ENCODE measurements around the gene SLC5A11.
"Not testable (repeated sequence)": the region's sequence is repeated elsewhere in the genome, so short reads cannot be mapped to it uniquely, and the experiment has no call there.

SLC5A11 gene

GRCh38 chr16:24883714-24884151, 38.0 kb downstream of the SLC5A11 start:
- no peaks in the 10 kb centered on the region for H3K9me3 ChIP-seq (ENCODE audit: control insufficient read depth in 1 of 2, low read length in 2 of 2)
- H3K4me3 ChIP-seq (ENCODE audit: low read depth in 1 of 2, low read length in 2 of 2), result no peak overlapping the region
- H3K27ac ChIP-seq (ENCODE audit: low read depth, low read length), result no peak overlapping the region
- no peaks in the 10 kb centered on the region for H3K4me1 ChIP-seq (ENCODE audit: control insufficient read depth in 1 of 2, insufficient read depth in 2 of 2, low read length in 2 of 2)
- H3K27me3 ChIP-seq (ENCODE audit: control insufficient read depth in 1 of 2, insufficient read depth in 2 of 2, low read length in 2 of 2), result no peaks in the 10 kb centered on the region
- no peaks in the 10 kb centered on the region for H3K36me3 ChIP-seq (ENCODE audit: control insufficient read depth in 1 of 2, insufficient read depth in 2 of 2, low read length in 2 of 2)
- no peak overlapping the region for H3K9ac ChIP-seq (ENCODE audit: low read depth in 1 of 2, low read length in 2 of 2)

- H3K36me3 ChIP-seq (ENCODE audit: control insufficient read depth in 1 of 2, insufficient read depth in 2 of 2, low read length in 2 of 2), result no peaks in the 10 kb centered on the region
- no peak overlapping the region for H3K9ac ChIP-seq (ENCODE audit: low read depth in 1 of 2, low read length in 2 of 2)
- H3K4me3 ChIP-seq (ENCODE audit: low read depth in 1 of 2, low read length in 2 of 2), result no peak overlapping the region
- H3K27ac ChIP-seq (ENCODE audit: low read depth, low read length), result no peak overlapping the region
- no peaks in the 10 kb centered on the region for H3K9me3 ChIP-seq (ENCODE audit: control insufficient read depth in 1 of 2, low read length in 2 of 2)
- H3K27me3 ChIP-seq (ENCODE audit: control insufficient read depth in 1 of 2, insufficient read depth in 2 of 2, low read length in 2 of 2), result no peaks in the 10 kb centered on the region
- no peaks in the 10 kb centered on the region for H3K4me1 ChIP-seq (ENCODE audit: control insufficient read depth in 1 of 2, insufficient read depth in 2 of 2, low read length in 2 of 2)
Measured at GRCh38 chr16:24887472-24887871, 41.7 kb downstream of the SLC5A11 start.

DNA sequence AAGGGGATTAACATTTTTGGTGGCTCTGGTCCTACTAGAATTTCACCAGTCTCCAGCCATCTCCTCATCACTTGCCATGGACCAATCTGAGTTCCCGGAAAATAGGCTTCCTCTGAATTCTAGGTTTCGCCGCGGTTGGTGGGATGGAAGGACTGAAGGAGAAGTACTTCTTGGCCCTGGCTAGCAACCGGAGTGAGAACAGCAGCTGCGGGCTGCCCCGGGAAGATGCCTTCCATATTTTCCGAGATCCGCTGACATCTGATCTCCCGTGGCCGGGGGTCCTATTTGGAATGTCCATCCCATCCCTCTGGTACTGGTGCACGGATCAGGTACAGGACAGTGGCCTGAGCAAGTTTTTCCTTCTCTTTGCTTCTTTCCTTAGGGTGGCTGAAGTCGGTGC, 45.0 kb downstream of the SLC5A11 start:
- H3K9me3 ChIP-seq (ENCODE audit: control insufficient read depth in 1 of 2, low read length in 2 of 2), result no peaks in the 10 kb centered on the region
- no peak overlapping the region for H3K9ac ChIP-seq (ENCODE audit: low read depth in 1 of 2, low read length in 2 of 2)
- H3K27me3 ChIP-seq (ENCODE audit: control insufficient read depth in 1 of 2, insufficient read depth in 2 of 2, low read length in 2 of 2), result no peaks in the 10 kb centered on the region
- H3K4me1 ChIP-seq (ENCODE audit: control insufficient read depth in 1 of 2, insufficient read depth in 2 of 2, low read length in 2 of 2), result no peaks in the 10 kb centered on the region
- no peak overlapping the region for H3K4me3 ChIP-seq (ENCODE audit: low read depth in 1 of 2, low read length in 2 of 2)
- H3K36me3 ChIP-seq (ENCODE audit: control insufficient read depth in 1 of 2, insufficient read depth in 2 of 2, low read length in 2 of 2), result no peaks in the 10 kb centered on the region
- no peak overlapping the region for H3K27ac ChIP-seq (ENCODE audit: low read depth, low read length)

- no peaks in the 10 kb centered on the region for H3K4me1 ChIP-seq (ENCODE audit: control insufficient read depth in 1 of 2, insufficient read depth in 2 of 2, low read length in 2 of 2)
Measured at GRCh38 chr16:24896439-24896838, 50.7 kb downstream of the SLC5A11 start.

GRCh38 chr16:24897522-24897921, 51.8 kb downstream of the SLC5A11 start:
- H3K36me3 ChIP-seq (ENCODE audit: control insufficient read depth in 1 of 2, insufficient read depth in 2 of 2, low read length in 2 of 2); H3K4me1 ChIP-seq (ENCODE audit: control insufficient read depth in 1 of 2, insufficient read depth in 2 of 2, low read length in 2 of 2); H3K9me3 ChIP-seq (ENCODE audit: control insufficient read depth in 1 of 2, low read length in 2 of 2); H3K27ac ChIP-seq (ENCODE audit: low read depth, low read length); H3K4me3 ChIP-seq (ENCODE audit: low read depth in 1 of 2, low read length in 2 of 2); H3K9ac ChIP-seq (ENCODE audit: low read depth in 1 of 2, low read length in 2 of 2); H3K27me3 ChIP-seq (ENCODE audit: control insufficient read depth in 1 of 2, insufficient read depth in 2 of 2, low read length in 2 of 2): not testable (repeated sequence)

More at GRCh38 chr16:24896439-24896838, 50.7 kb downstream of the SLC5A11 start:
- Histone ChIP-seq H3K9me3 (ENCODE audit: control insufficient read depth in 1 of 2, low read length in 2 of 2) (no peaks in the 10 kb centered on the region), H3K36me3 (ENCODE audit: control insufficient read depth in 1 of 2, insufficient read depth in 2 of 2, low read length in 2 of 2) (no peaks in the 10 kb centered on the region), H3K27ac (ENCODE audit: low read depth, low read length) (no peak overlapping the region), H3K27me3 (ENCODE audit: control insufficient read depth in 1 of 2, insufficient read depth in 2 of 2, low read length in 2 of 2) (no peaks in the 10 kb centered on the region), H3K9ac (ENCODE audit: low read depth in 1 of 2, low read length in 2 of 2) (no peak overlapping the region), H3K4me3 (ENCODE audit: low read depth in 1 of 2, low read length in 2 of 2) (no peak overlapping the region)

GRCh38 chr16:24900230-24900629, 54.5 kb downstream of the SLC5A11 start:
- Histone ChIP-seq H3K36me3 (ENCODE audit: control insufficient read depth in 1 of 2, insufficient read depth in 2 of 2, low read length in 2 of 2) (no peaks in the 10 kb centered on the region), H3K4me1 (ENCODE audit: control insufficient read depth in 1 of 2, insufficient read depth in 2 of 2, low read length in 2 of 2) (no peaks in the 10 kb centered on the region), H3K4me3 (ENCODE audit: low read depth in 1 of 2, low read length in 2 of 2) (no peak overlapping the region), H3K9ac (ENCODE audit: low read depth in 1 of 2, low read length in 2 of 2) (no peak overlapping the region), H3K27ac (ENCODE audit: low read depth, low read length) (no peak overlapping the region), H3K9me3 (ENCODE audit: control insufficient read depth in 1 of 2, low read length in 2 of 2) (no peaks in the 10 kb centered on the region), H3K27me3 (ENCODE audit: control insufficient read depth in 1 of 2, insufficient read depth in 2 of 2, low read length in 2 of 2) (no peaks in the 10 kb centered on the region)

- Histone ChIP-seq H3K27me3 (ENCODE audit: control insufficient read depth in 1 of 2, insufficient read depth in 2 of 2, low read length in 2 of 2) (no peaks in the 10 kb centered on the region), H3K9ac (ENCODE audit: low read depth in 1 of 2, low read length in 2 of 2) (no peak overlapping the region), H3K9me3 (ENCODE audit: control insufficient read depth in 1 of 2, low read length in 2 of 2) (no peaks in the 10 kb centered on the region), H3K36me3 (ENCODE audit: control insufficient read depth in 1 of 2, insufficient read depth in 2 of 2, low read length in 2 of 2) (no peaks in the 10 kb centered on the region), H3K4me3 (ENCODE audit: low read depth in 1 of 2, low read length in 2 of 2) (no peak overlapping the region), H3K4me1 (ENCODE audit: control insufficient read depth in 1 of 2, insufficient read depth in 2 of 2, low read length in 2 of 2) (no peaks in the 10 kb centered on the region), H3K27ac (ENCODE audit: low read depth, low read length) (no peak overlapping the region)
Measured at GRCh38 chr16:24906199-24906808, 60.5 kb downstream of the SLC5A11 start.

DNA sequence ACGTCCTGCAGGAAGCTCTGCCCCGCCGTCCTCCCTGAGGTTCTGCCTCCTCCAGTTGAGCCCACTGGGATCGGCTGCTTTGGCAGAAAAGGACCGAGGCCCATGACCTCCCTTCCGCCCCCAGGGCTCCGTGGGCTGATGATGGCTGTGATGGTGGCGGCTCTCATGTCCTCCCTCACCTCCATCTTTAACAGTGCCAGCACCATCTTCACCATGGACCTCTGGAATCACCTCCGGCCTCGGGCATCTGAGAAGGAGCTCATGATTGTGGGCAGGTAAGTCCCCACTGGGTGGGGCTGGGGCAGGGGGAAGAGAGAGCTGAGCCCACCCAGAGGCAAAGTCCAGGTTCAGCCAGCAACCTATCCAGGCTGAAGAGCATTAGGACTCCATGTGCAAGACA, 61.1 kb downstream of the SLC5A11 start:
- Histone ChIP-seq H3K4me1 (ENCODE audit: control insufficient read depth in 1 of 2, insufficient read depth in 2 of 2, low read length in 2 of 2) (no peaks in the 10 kb centered on the region), H3K9me3 (ENCODE audit: control insufficient read depth in 1 of 2, low read length in 2 of 2) (no peaks in the 10 kb centered on the region), H3K27me3 (ENCODE audit: control insufficient read depth in 1 of 2, insufficient read depth in 2 of 2, low read length in 2 of 2) (no peaks in the 10 kb centered on the region), H3K9ac (ENCODE audit: low read depth in 1 of 2, low read length in 2 of 2) (no peak overlapping the region), H3K4me3 (ENCODE audit: low read depth in 1 of 2, low read length in 2 of 2) (no peak overlapping the region), H3K36me3 (ENCODE audit: control insufficient read depth in 1 of 2, insufficient read depth in 2 of 2, low read length in 2 of 2) (no peaks in the 10 kb centered on the region), H3K27ac (ENCODE audit: low read depth, low read length) (no peak overlapping the region)

- Histone ChIP-seq H3K27ac (ENCODE audit: low read depth, low read length) (no peak overlapping the region), H3K4me1 (ENCODE audit: control insufficient read depth in 1 of 2, insufficient read depth in 2 of 2, low read length in 2 of 2) (no peaks in the 10 kb centered on the region), H3K36me3 (ENCODE audit: control insufficient read depth in 1 of 2, insufficient read depth in 2 of 2, low read length in 2 of 2) (no peaks in the 10 kb centered on the region), H3K27me3 (ENCODE audit: control insufficient read depth in 1 of 2, insufficient read depth in 2 of 2, low read length in 2 of 2) (no peaks in the 10 kb centered on the region), H3K4me3 (ENCODE audit: low read depth in 1 of 2, low read length in 2 of 2) (no peak overlapping the region), H3K9ac (ENCODE audit: low read depth in 1 of 2, low read length in 2 of 2) (no peak overlapping the region), H3K9me3 (ENCODE audit: control insufficient read depth in 1 of 2, low read length in 2 of 2) (no peaks in the 10 kb centered on the region)
Measured at GRCh38 chr16:24908716-24909115, 63.0 kb downstream of the SLC5A11 start.

- H3K4me1 ChIP-seq (ENCODE audit: control insufficient read depth in 1 of 2, insufficient read depth in 2 of 2, low read length in 2 of 2), result no peaks in the 10 kb centered on the region
- H3K4me3 ChIP-seq (ENCODE audit: low read depth in 1 of 2, low read length in 2 of 2), result no peak overlapping the region
- H3K9ac ChIP-seq (ENCODE audit: low read depth in 1 of 2, low read length in 2 of 2), result no peak overlapping the region
- H3K27ac ChIP-seq (ENCODE audit: low read depth, low read length), result no peak overlapping the region
- H3K9me3 ChIP-seq (ENCODE audit: control insufficient read depth in 1 of 2, low read length in 2 of 2), result no peaks in the 10 kb centered on the region
- no peaks in the 10 kb centered on the region for H3K27me3 ChIP-seq (ENCODE audit: control insufficient read depth in 1 of 2, insufficient read depth in 2 of 2, low read length in 2 of 2)
- no peaks in the 10 kb centered on the region for H3K36me3 ChIP-seq (ENCODE audit: control insufficient read depth in 1 of 2, insufficient read depth in 2 of 2, low read length in 2 of 2)
Measured at GRCh38 chr16:24909856-24910255, 64.1 kb downstream of the SLC5A11 start.

DNA sequence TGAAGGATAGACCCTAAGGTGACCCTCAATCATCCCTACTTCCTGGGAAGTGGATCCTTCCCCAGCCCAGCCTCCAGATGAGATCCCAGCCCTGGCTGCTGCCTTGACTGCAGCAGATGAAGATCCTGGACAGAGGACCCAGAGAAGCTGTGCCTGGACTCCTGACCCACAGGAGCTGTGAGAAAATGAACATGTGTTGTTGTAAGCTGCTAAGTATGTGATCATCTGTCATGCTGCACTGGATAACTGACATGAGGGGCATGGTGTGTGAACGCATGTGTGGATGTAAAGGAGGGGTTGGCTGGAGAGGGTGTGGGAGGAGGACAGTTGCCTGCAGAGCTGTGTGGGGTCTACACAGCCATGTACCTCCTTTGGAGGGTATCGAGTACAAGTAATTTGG, 69.3 kb downstream of the SLC5A11 start:
- no peak overlapping the region for H3K27ac ChIP-seq (ENCODE audit: low read depth, low read length)
- H3K36me3 ChIP-seq (ENCODE audit: control insufficient read depth in 1 of 2, insufficient read depth in 2 of 2, low read length in 2 of 2), result peaks cover 11 to 30% of the 10 kb centered on the region in 2 donors
- H3K4me3 ChIP-seq (ENCODE audit: low read depth in 1 of 2, low read length in 2 of 2), result no peak overlapping the region
- H3K9ac ChIP-seq (ENCODE audit: low read depth in 1 of 2, low read length in 2 of 2), result no peak overlapping the region
- no peaks in the 10 kb centered on the region for H3K9me3 ChIP-seq (ENCODE audit: control insufficient read depth in 1 of 2, low read length in 2 of 2)
- no peaks in the 10 kb centered on the region for H3K27me3 ChIP-seq (ENCODE audit: control insufficient read depth in 1 of 2, insufficient read depth in 2 of 2, low read length in 2 of 2)
- no peaks in the 10 kb centered on the region for H3K4me1 ChIP-seq (ENCODE audit: control insufficient read depth in 1 of 2, insufficient read depth in 2 of 2, low read length in 2 of 2)

All from duodenal mucosa (tissue), 2 donors.